H1 (cell line): Measurements from ENCODE around the gene MYLK. TPM values are rescaled to one million over a fixed set of nuclear protein-coding genes. Genes with fewer than 3 reads are reported as not detected.
A peak's percentile ranks its signal among the peaks of the same experiment; 100 is the strongest.

Experiments used
- CTCF ChIA-PET: fragments of 300-600 bp; sonication (Branson Sonifier 250); formaldehyde crosslinking; loops from one replicate; lab custom pipeline; 2021; ENCODE audit not compliant: partially characterized antibody; lab: Charles Lee
- POLR2A ChIA-PET: fragments of 300-600 bp; sonication (Branson Sonifier 250); formaldehyde crosslinking; loops from one replicate; lab custom pipeline; 2021; ENCODE audit warnings: inconsistent platforms; ENCODE audit not compliant: partially characterized antibody; lab: Charles Lee
- DNase-seq, 2 experiments: peaks; one replicate each; pipeline versions ENCODE4 v3.0.0 to v3.0.0-alpha.2; 2010 to 2022; ENCODE audit warnings: low spot score in 2 of 2, low read depth in 1 of 2, mixed read lengths in 1 of 2
- FAIRE-seq: peaks from 2 replicates; lab custom pipeline; 2011; peaks lifted over from hg19 to GRCh38; lab: Jason Lieb, UNC
- H2AFZ ChIP-seq: 2 replicates; pipeline ENCODE4 v1.8.1; 2012; ENCODE audit warnings: low read length, inconsistent platforms
- H2AK5ac ChIP-seq: 2 replicates; pipeline ENCODE4 v1.6.1; 2013; ENCODE audit warnings: low read depth, low read length
- H2BK120ac ChIP-seq: replicated peaks from 2 replicates; pipeline ENCODE3; 2013; ENCODE audit warnings: low read depth, low read length, inconsistent platforms
- H2BK12ac ChIP-seq: 2 replicates; pipeline ENCODE4 v1.6.1; 2013; ENCODE audit warnings: low read depth, low read length
- H2BK15ac ChIP-seq: 2 replicates; pipeline ENCODE4 v1.6.1; 2013; ENCODE audit warnings: low read length
- H2BK20ac ChIP-seq: 2 replicates; pipeline ENCODE4 v1.6.1; 2013; ENCODE audit warnings: low read length
- H2BK5ac ChIP-seq: 2 replicates; pipeline ENCODE4 v1.6.1; 2013; ENCODE audit warnings: low read depth, low read length
- H3K14ac ChIP-seq: 2 replicates; pipeline ENCODE4 v1.6.1; 2013; ENCODE audit warnings: inconsistent platforms; ENCODE audit not compliant: insufficient read length
- H3K18ac ChIP-seq: 2 replicates; pipeline ENCODE4 v1.6.1; 2013; ENCODE audit warnings: low read length; ENCODE audit errors: extremely low read depth
- H3K23ac ChIP-seq: 2 replicates; pipeline ENCODE4 v1.6.1; 2013; ENCODE audit warnings: inconsistent platforms; ENCODE audit not compliant: insufficient read length
- H3K23me2 ChIP-seq: 2 replicates; pipeline ENCODE4 v1.6.1; 2013; ENCODE audit warnings: low read depth, low read length
- H3K27ac ChIP-seq: 2 replicates; pipeline ENCODE4 v1.6.1; 2011; ENCODE audit warnings: low read depth, low read length, inconsistent platforms
- H3K27me3 ChIP-seq, 4 experiments: replicated peaks in 1 of 4; 1 replicate in 1 of 4; 2 replicates in 3 of 4; pipeline versions ENCODE4 v1.6.1 to v1.8.1; 2011 to 2013; ENCODE audit warnings: low read length in 3 of 4, mild to moderate bottlenecking in 3 of 4, inconsistent platforms in 2 of 4, mixed read lengths in 2 of 4, moderate library complexity in 1 of 4; ENCODE audit not compliant: control insufficient read depth in 3 of 4, insufficient read depth in 3 of 4; ENCODE audit errors: extremely low read depth in 1 of 4
- H3K36me3 ChIP-seq, 4 experiments: 2 replicates each; pipeline versions ENCODE4 v1.6.1 to v1.8.1; 2011 to 2013; ENCODE audit warnings: mild to moderate bottlenecking in 4 of 4, low read length in 3 of 4, moderate library complexity in 2 of 4, control low read depth in 1 of 4, inconsistent platforms in 1 of 4; ENCODE audit not compliant: insufficient read depth in 4 of 4, control insufficient read depth in 2 of 4
- H3K4ac ChIP-seq: replicated peaks from 2 replicates; pipeline ENCODE3; 2013; ENCODE audit warnings: low read length, low read depth, mixed read lengths, inconsistent platforms; ENCODE audit not compliant: insufficient read length
- H3K4me1 ChIP-seq, 4 experiments: replicated peaks in 1 of 4; 1 replicate in 1 of 4; 2 replicates in 3 of 4; pipeline versions ENCODE4 v1.6.1 to v1.8.1; 2011 to 2013; ENCODE audit warnings: low read length in 3 of 4, inconsistent platforms in 2 of 4, mixed read lengths in 1 of 4; ENCODE audit not compliant: insufficient read depth in 4 of 4, control insufficient read depth in 3 of 4
- H3K4me2 ChIP-seq, 2 experiments: 2 replicates each; pipeline versions ENCODE4 v1.6.1 to v1.8.1; 2011 to 2013; ENCODE audit warnings: low read depth in 2 of 2, low read length in 2 of 2, control low read depth in 1 of 2, inconsistent platforms in 1 of 2, mild to moderate bottlenecking in 1 of 2; ENCODE audit not compliant: insufficient read depth in 1 of 2
- H3K4me3 ChIP-seq, 4 experiments: fragments of 200-600, 300-600 bp in 1 of 4; sonication (generic), shearing (Covaris generic), sonication (Bioruptor Twin) in 1 of 4; 2 replicates each; pipeline versions ENCODE4 v1.5.1 to v1.8.1; 2011 to 2016; ENCODE audit warnings: low read length in 4 of 4, low read depth in 3 of 4, control low read depth in 2 of 4, inconsistent platforms in 2 of 4, mild to moderate bottlenecking in 2 of 4, mixed read lengths in 1 of 4, moderate library complexity in 1 of 4; ENCODE audit not compliant: insufficient read depth in 2 of 4; ENCODE audit errors: extremely low read depth in 1 of 4
- H3K56ac ChIP-seq: replicated peaks from 2 replicates; pipeline ENCODE3; 2013; ENCODE audit warnings: low read depth, mild to moderate bottlenecking, mixed read lengths, low read length, inconsistent platforms; ENCODE audit not compliant: insufficient read length
- H3K79me1 ChIP-seq: 2 replicates; pipeline ENCODE4 v1.6.1; 2013; ENCODE audit warnings: low read depth, low read length, control low read depth
- H3K79me2 ChIP-seq, 2 experiments: 2 replicates each; pipeline versions ENCODE4 v1.6.1 to v1.8.1; 2012 to 2013; ENCODE audit warnings: low read length in 2 of 2, mild to moderate bottlenecking in 2 of 2, inconsistent platforms in 1 of 2; ENCODE audit not compliant: insufficient read depth in 2 of 2, control insufficient read depth in 1 of 2
- H3K9ac ChIP-seq, 4 experiments: replicated peaks in 1 of 4; 1 replicate in 1 of 4; 2 replicates in 3 of 4; pipeline versions ENCODE4 v1.6.1 to v1.8.1; 2011 to 2013; ENCODE audit warnings: low read depth in 3 of 4, low read length in 3 of 4, control low read depth in 2 of 4, mild to moderate bottlenecking in 2 of 4, moderate library complexity in 2 of 4, inconsistent platforms in 1 of 4; ENCODE audit errors: extremely low read depth in 1 of 4
- H3K9me3 ChIP-seq, 2 experiments: 2 replicates each; pipeline versions ENCODE4 v1.6.1 to v1.8.1; 2012 to 2013; ENCODE audit warnings: mild to moderate bottlenecking in 2 of 2, moderate library complexity in 2 of 2, control low read depth in 1 of 2, inconsistent platforms in 1 of 2, low read depth in 1 of 2, low read length in 1 of 2, mixed read lengths in 1 of 2; ENCODE audit not compliant: insufficient read depth in 2 of 2
- H4K20me1 ChIP-seq, 2 experiments: replicated peaks in 1 of 2; 2 replicates each; pipeline versions ENCODE3 to v1.8.1; 2011 to 2013; ENCODE audit warnings: inconsistent platforms in 2 of 2, low read length in 2 of 2, mild to moderate bottlenecking in 1 of 2; ENCODE audit not compliant: insufficient read depth in 2 of 2, control insufficient read depth in 1 of 2
- H4K5ac ChIP-seq: 2 replicates; pipeline ENCODE4 v1.6.1; 2013; ENCODE audit warnings: low read length, low read depth, mixed read lengths, inconsistent platforms; ENCODE audit not compliant: insufficient read length
- H4K8ac ChIP-seq: 2 replicates; pipeline ENCODE4 v1.8.0; 2013; ENCODE audit warnings: mild to moderate bottlenecking, moderate library complexity, low read length, inconsistent platforms; ENCODE audit not compliant: insufficient read depth; ENCODE audit errors: extremely low read depth
- H4K91ac ChIP-seq: replicated peaks from 2 replicates; pipeline ENCODE3; 2013; ENCODE audit warnings: low read length, mixed read lengths, inconsistent platforms; ENCODE audit not compliant: insufficient read length
- BACH1 ChIP-seq: IDR thresholded peaks from 2 replicates; pipeline ENCODE4 v1.6.1; 2012; ENCODE audit warnings: low read length, improper control_type of control experiment
- CREB1 ChIP-seq: IDR thresholded peaks from 2 replicates; pipeline ENCODE4 v1.6.1; 2012; ENCODE audit warnings: inconsistent platforms
- KDM5A ChIP-seq: fragments of 200-600 bp; IDR thresholded peaks from 2 replicates; pipeline ENCODE4 v1.7.1; 2012; ENCODE audit warnings: mild to moderate bottlenecking, low read length, inconsistent platforms, mixed read lengths
- POLR2A ChIP-seq, 2 experiments: IDR thresholded peaks; 1 replicate in 1 of 2; 2 replicates in 1 of 2; pipeline ENCODE4 v1.6.1; 2011; ENCODE audit warnings: low read depth in 2 of 2, low read length in 2 of 2, mild to moderate bottlenecking in 2 of 2; ENCODE audit errors: control extremely low read depth in 1 of 2
- RXRA ChIP-seq: IDR thresholded peaks from 2 replicates; pipeline ENCODE4 v1.6.1; 2011; ENCODE audit warnings: low read depth, mild to moderate bottlenecking, low read length, moderate library complexity; ENCODE audit not compliant: insufficient read depth
- TAF1 ChIP-seq: IDR thresholded peaks from 2 replicates; pipeline ENCODE4 v1.6.1; 2011; ENCODE audit warnings: mild to moderate bottlenecking, low read depth, low read length
- WGBS, 2 experiments: shearing (Covaris generic) in 1 of 2; methylation state at CpG; one replicate each; pipeline versions ENCODE4 v1.1.6 to v1.1.7; 2013 to 2015; ENCODE audit warnings: low lambda C conversion rate in 2 of 2, mixed read lengths in 2 of 2, inconsistent platforms in 1 of 2, low coverage in 1 of 2, missing lambda C conversion rate in 1 of 2; ENCODE audit not compliant: insufficient replicate concordance in 2 of 2, insufficient coverage in 1 of 2, insufficient read length in 1 of 2; ENCODE audit errors: extremely low coverage in 1 of 2, missing lambda C conversion rate in 1 of 2; 5-methylcytosine and 5-hydroxymethylcytosine counted together
- polyA plus RNA-seq, 7 experiments: library from polyadenylated mRNA; depleted of rRNA in 3 of 7; stranded (reverse) in 5 of 7; unstranded in 2 of 7; fragments of >200 nt in 5 of 7; fragments of 200-250 nt in 2 of 7; gene quantifications; 1 replicate in 5 of 7; 2 replicates in 1 of 7; 4 replicates in 1 of 7; pipeline versions ENCODE4 v1.2.1 to v1.2.3, GENCODE V29; 2011 to 2013; ENCODE audit warnings: missing spikeins in 2 of 7, mixed read lengths in 2 of 7
- total RNA-seq: library from RNA; stranded (reverse); fragmentation: NEBNext Ultra II Directional; extraction: Animal tissue kit (Norgen Biotek cat#: 25700); gene quantifications from 2 replicates; pipeline ENCODE4 v1.2.1, GENCODE V29; 2021

MYLK gene
- total and polyA plus RNA-seq, 2 of the 8 experiments (the other 6 are each of a cell fraction or from before 2014, with no cell fraction given) = 11.6 to 21.3 TPM

DNA sequence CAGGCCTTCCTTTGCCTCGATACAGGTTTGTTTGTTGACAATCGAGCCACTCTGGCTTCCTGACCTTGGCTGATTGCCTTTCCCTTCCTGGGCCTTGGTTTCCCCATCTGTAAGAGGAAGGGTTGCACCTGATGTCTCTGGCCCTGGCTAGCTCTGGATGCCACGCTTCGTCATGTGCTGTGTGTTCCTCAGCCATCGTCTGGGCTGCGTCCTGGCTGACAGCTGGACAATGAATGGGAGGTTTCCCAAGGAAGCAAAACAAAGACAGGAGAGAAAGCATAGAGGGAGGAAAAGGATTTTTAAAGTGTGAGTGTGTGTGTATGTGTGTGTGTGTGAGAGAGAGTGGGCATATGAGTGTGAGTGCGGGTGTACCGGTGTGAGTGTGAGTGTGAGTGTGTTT lies 234.0 kb downstream of the MYLK start:
- Histone ChIP-seq H3K4ac (no peak overlapping the region), H3K4me2 (no peak overlapping the region), H3K9ac (no peak overlapping the region), H2BK5ac (no peak overlapping the region; the same call in 1 of the 2 replicates), H2BK20ac (no peak overlapping the region), H4K20me1 (peaks cover 0 to 2% of the 10 kb centered on the region in 2 experiments), H3K56ac (no peak overlapping the region), H3K23me2 (no peaks in the 10 kb centered on the region; the same call in 1 of the 2 replicates), H3K79me2 (no peaks in the 10 kb centered on the region), H3K9me3 (no peaks in the 10 kb centered on the region), H3K79me1 (no peaks in the 10 kb centered on the region), H3K18ac (no peak overlapping the region), H4K91ac (peak overlapping the region; percentile 50), H2BK12ac (no peak overlapping the region), H3K27me3 (no peaks in the 10 kb centered on the region), H2BK120ac (no peak overlapping the region), H3K4me1 (peaks cover 0 to 10% (median 1%) of the 10 kb centered on the region in 4 experiments; a peak in 3 of 7 replicates), H4K5ac (no peak overlapping the region), H3K36me3 (no peaks in the 10 kb centered on the region), H3K23ac (no peak overlapping the region), H2BK15ac (no peak overlapping the region), H3K4me3 (no peak overlapping the region), H4K8ac (no peak overlapping the region), H2AK5ac (no peak overlapping the region), H3K14ac (no peak overlapping the region), H2AFZ (no peak overlapping the region), H3K27ac (no peak overlapping the region)
- POLR2A ChIA-PET = interaction anchor here (2.1 kb wide), 1 partner anchor 74 kb away, joined by 4 read pairs; no protein-coding TSS in a partner anchor
- 91% methylated on average over 8 of the region's 8 CpGs; no CpG with 5 or more reads in 1 of the 2 experiments for WGBS, 2 experiments
- CTCF ChIA-PET = interaction anchor here (0.6 to 32.0 kb wide), 9 partner anchors 3 to 276 kb away, joined by 3 to 1463 read pairs (median 4); no protein-coding TSS in a partner anchor
- DNase-seq (no peak), FAIRE-seq (no peak)
- TF ChIP-seq TAF1 = no peak
- TF ChIP-seq CREB1 = no peak
- no peak for TF ChIP-seq KDM5A
- no peak for TF ChIP-seq RXRA
- no peak for TF ChIP-seq POLR2A (IDR thresholded peaks at IDR 0.05; ENCODE audit: control extremely low read depth in 1 of 2, low read depth in 2 of 2, low read length in 2 of 2)
- TF ChIP-seq BACH1 = no peak
